Endothelial cell of umbilical vein (primary cell): ENCODE data around the gene ZNF143.

Experiments
- CTCF ChIP-seq, 2 donors: IDR thresholded peaks; 1 replicate in 1 of 2; 2 replicates in 1 of 2; pipeline ENCODE4 v1.5.1; 2011; ENCODE audit warnings: low read length in 2 of 2, mild to moderate bottlenecking in 2 of 2, moderate library complexity in 2 of 2, control low read depth in 1 of 2, inconsistent platforms in 1 of 2, low read depth in 1 of 2; ENCODE audit not compliant: insufficient read depth in 1 of 2; ENCODE audit errors: extremely low read depth in 1 of 2
- GATA2 ChIP-seq: IDR thresholded peaks from 2 replicates; pipeline ENCODE4 v1.7.0; 2011; ENCODE audit warnings: low read depth, mild to moderate bottlenecking, moderate library complexity, mixed read lengths, low read length; ENCODE audit not compliant: insufficient read length, insufficient read depth
- POLR2A ChIP-seq: IDR thresholded peaks from 2 replicates; pipeline ENCODE4 v1.6.1; 2012; ENCODE audit warnings: low read depth, mild to moderate bottlenecking, control low read depth, low read length
- POLR2AphosphoS5 ChIP-seq: IDR thresholded peaks from 2 replicates; pipeline ENCODE4 v1.6.1; 2012; ENCODE audit warnings: low read depth, mild to moderate bottlenecking, control low read depth, low read length, moderate library complexity; ENCODE audit not compliant: insufficient read depth

GRCh38 chr11:9446230-9446629 lies 14.6 kb upstream of the ZNF143 start:
- TF ChIP-seq CTCF (IDR thresholded peaks at IDR 0.05; ENCODE audit: extremely low read depth in 1 of 2, insufficient read depth in 1 of 2, low read depth in 1 of 2, low read length in 2 of 2) (no peak), GATA2 (no peak), POLR2AphosphoS5 (no peak), POLR2A (no peak)
